Testis (tissue), 2 donors: ENCODE measurements around the gene ABCA12.

ENCODE experiments used
- POLR2A ChIP-seq: fragments of 450-650 bp; IDR thresholded peaks from one replicate; pipeline ENCODE4 v1.6.1; 2017; ENCODE audit warnings: antibody characterized with exemption, mild to moderate bottlenecking, moderate library complexity
- TF ChIP-seq, protein P1 (sequence below), 3 experiments: fragments of 450-650 bp in 2 of 3; fragments of 200-600 bp in 1 of 3; sonication (generic) in 1 of 3; IDR thresholded peaks; one replicate each; pipeline ENCODE4 v1.5.1; 2016 to 2019; ENCODE audit warnings: antibody characterized with exemption in 3 of 3, mild to moderate bottlenecking in 2 of 3, moderate library complexity in 1 of 3

DNA sequence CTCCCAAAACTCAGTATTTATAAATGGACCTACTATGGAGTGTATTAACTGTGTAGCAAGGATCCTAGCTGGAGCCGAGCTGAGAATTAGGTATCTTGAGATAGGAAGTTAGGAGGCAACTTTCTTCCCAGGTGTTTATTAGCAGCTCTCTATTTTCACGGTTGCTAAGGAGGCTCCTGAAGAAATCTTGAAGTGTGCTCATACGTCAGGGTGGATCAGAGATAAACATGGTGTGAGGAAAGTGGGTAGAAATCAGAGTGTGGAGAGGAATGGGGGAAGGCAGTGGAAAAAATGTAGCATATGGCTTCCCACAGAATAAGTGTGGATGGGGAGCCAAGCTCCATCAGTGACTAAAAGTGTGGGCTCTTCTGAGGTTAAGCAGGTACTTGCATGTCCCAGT lies 104.3 kb downstream of the ABCA12 start:
- no peak for TF ChIP-seq POLR2A
- TF ChIP-seq, protein P1, sequence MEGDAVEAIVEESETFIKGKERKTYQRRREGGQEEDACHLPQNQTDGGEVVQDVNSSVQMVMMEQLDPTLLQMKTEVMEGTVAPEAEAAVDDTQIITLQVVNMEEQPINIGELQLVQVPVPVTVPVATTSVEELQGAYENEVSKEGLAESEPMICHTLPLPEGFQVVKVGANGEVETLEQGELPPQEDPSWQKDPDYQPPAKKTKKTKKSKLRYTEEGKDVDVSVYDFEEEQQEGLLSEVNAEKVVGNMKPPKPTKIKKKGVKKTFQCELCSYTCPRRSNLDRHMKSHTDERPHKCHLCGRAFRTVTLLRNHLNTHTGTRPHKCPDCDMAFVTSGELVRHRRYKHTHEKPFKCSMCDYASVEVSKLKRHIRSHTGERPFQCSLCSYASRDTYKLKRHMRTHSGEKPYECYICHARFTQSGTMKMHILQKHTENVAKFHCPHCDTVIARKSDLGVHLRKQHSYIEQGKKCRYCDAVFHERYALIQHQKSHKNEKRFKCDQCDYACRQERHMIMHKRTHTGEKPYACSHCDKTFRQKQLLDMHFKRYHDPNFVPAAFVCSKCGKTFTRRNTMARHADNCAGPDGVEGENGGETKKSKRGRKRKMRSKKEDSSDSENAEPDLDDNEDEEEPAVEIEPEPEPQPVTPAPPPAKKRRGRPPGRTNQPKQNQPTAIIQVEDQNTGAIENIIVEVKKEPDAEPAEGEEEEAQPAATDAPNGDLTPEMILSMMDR (IDR thresholded peaks at IDR 0.05) = no peak
